ENCODE results near the gene GNLY. TPM values are rescaled to one million over a fixed set of nuclear protein-coding genes. Genes with fewer than 3 reads are reported as not detected.

The GNLY gene
- polyA plus RNA-seq, 1 of the 3 experiments (the other 2 are of a cell fraction), result not detected

GRCh38 chr2:85745619-85746018 lies 51.5 kb downstream of the GNLY start:
- Histone ChIP-seq H3F3A (replicated peaks; ENCODE audit: insufficient read depth) (peaks cover 21% of the 10 kb centered on the region), H4K20me1 (ENCODE audit: insufficient read depth) (no peaks in the 10 kb centered on the region), H3K4me2 (peak overlapping the region; percentile 34; the same call in 1 of the 2 replicates), H2AFZ (ENCODE audit: low read depth) (no peak overlapping the region), H3K27me3 (ENCODE audit: insufficient read depth) (no peaks in the 10 kb centered on the region), H3K79me2 (ENCODE audit: insufficient read depth) (no peaks in the 10 kb centered on the region), H3K9ac (no peak overlapping the region), H3K27ac (ENCODE audit: low read depth in 2 of 2, low read length in 1 of 2) (no peak overlapping the region), H3K9me2 (no peaks in the 10 kb centered on the region), H3K4me1 (ENCODE audit: control insufficient read depth in 1 of 2, insufficient read depth in 2 of 2, low read depth in 1 of 2, low read length in 1 of 2) (peaks cover 49 to 60% of the 10 kb centered on the region in 2 experiments), H3K4me3 (ENCODE audit: low read depth in 2 of 2, low read length in 1 of 2) (no peak overlapping the region), H3K9me3 (no peaks in the 10 kb centered on the region), H3K36me3 (replicated peaks in 1 of 2; ENCODE audit: control insufficient read depth in 1 of 2, insufficient read depth in 2 of 2, low read length in 1 of 2) (no peaks in the 10 kb centered on the region)
- POLR2A ChIA-PET, result interaction anchor here (0.9 kb wide), 1 partner anchor 68 kb away, joined by 3 read pairs; no protein-coding TSS in a partner anchor
- no peak for TF ChIP-seq CHD2 (IDR thresholded peaks at IDR 0.05; ENCODE audit: low read length, partially characterized antibody)
- 83% methylated on average over 8 of the region's 8 CpGs for WGBS (ENCODE audit: low lambda C conversion rate)
- DNase-seq, result no peak
- CTCF ChIA-PET, result interaction anchor here (0.8 to 34.7 kb wide), 11 partner anchors 9 to 108 kb away, joined by 3 to 626 read pairs (median 8); partner anchors contain the start of gene ATOH8

- Histone ChIP-seq H3K36me3 (replicated peaks in 1 of 2; ENCODE audit: control insufficient read depth in 1 of 2, insufficient read depth in 2 of 2, low read length in 1 of 2) (no peaks in the 10 kb centered on the region), H4K20me1 (ENCODE audit: insufficient read depth) (no peaks in the 10 kb centered on the region), H2AFZ (ENCODE audit: low read depth) (no peak overlapping the region), H3K9ac (no peak overlapping the region), H3K4me2 (no peak overlapping the region), H3K9me2 (no peaks in the 10 kb centered on the region), H3F3A (replicated peaks; ENCODE audit: insufficient read depth) (peaks cover 17% of the 10 kb centered on the region), H3K27ac (ENCODE audit: low read depth in 2 of 2, low read length in 1 of 2) (no peak overlapping the region), H3K4me3 (ENCODE audit: low read depth in 2 of 2, low read length in 1 of 2) (no peak overlapping the region), H3K79me2 (ENCODE audit: insufficient read depth) (no peaks in the 10 kb centered on the region), H3K27me3 (ENCODE audit: insufficient read depth) (no peaks in the 10 kb centered on the region), H3K4me1 (ENCODE audit: control insufficient read depth in 1 of 2, insufficient read depth in 2 of 2, low read depth in 1 of 2, low read length in 1 of 2) (peaks cover 51 to 59% of the 10 kb centered on the region in 2 experiments), H3K9me3 (no peaks in the 10 kb centered on the region)
- ChIA-PET CTCF (interaction anchor here (0.9 to 34.7 kb wide), 11 partner anchors 10 to 67 kb away, joined by 3 to 626 read pairs (median 5); no protein-coding TSS in a partner anchor), POLR2A (no interaction called here)
- TF ChIP-seq NRF1 (IDR thresholded peaks at IDR 0.05; ENCODE audit: low read depth, low read length) (no peak), MXI1 (IDR thresholded peaks at IDR 0.05; ENCODE audit: low read depth, low read length) (no peak), PBX3 (IDR thresholded peaks at IDR 0.05) (no peak), GATA2 (CRISPR knock-in tag; IDR thresholded peaks at IDR 0.05) (no peak), MAX (IDR thresholded peaks at IDR 0.05; ENCODE audit: low read depth) (no peak), USF2 (IDR thresholded peaks at IDR 0.05; ENCODE audit: borderline replicate concordance, low read depth, low read length) (no peak), FOXM1 (IDR thresholded peaks at IDR 0.05; ENCODE audit: low read depth) (no peak), SMC3 (IDR thresholded peaks at IDR 0.05; ENCODE audit: low read depth, low read length) (no peak), FOXJ3 (CRISPR knock-in tag; IDR thresholded peaks at IDR 0.05) (no peak), NFIC (IDR thresholded peaks at IDR 0.05; ENCODE audit: borderline replicate concordance) (no peak), ELF1 (IDR thresholded peaks at IDR 0.05) (no peak), TAF1 (IDR thresholded peaks at IDR 0.05; ENCODE audit: borderline replicate concordance, low read depth, low read length) (no peak)
- 94% methylated on average over 8 of the region's 8 CpGs for WGBS (ENCODE audit: low lambda C conversion rate)
- no peak for DNase-seq
Measured at GRCh38 chr2:85746321-85747004, 52.3 kb downstream of the GNLY start.
